Activated CD4-positive, CD25-positive, alpha-beta regulatory T cell treated with anti-CD3 and anti-CD28 coated beads, Interleukin-2, amount 50 U/mL, for 16 hours (primary cell): Measurements from ENCODE around the gene COLEC11.
"Not testable (repeated sequence)": the region's sequence is repeated elsewhere in the genome, so short reads cannot be mapped to it uniquely, and the experiment has no call there.

Source experiments
- DNase-seq: peaks from one replicate; pipeline ENCODE4 v3.0.0-alpha.2; 2020; ENCODE audit warnings: low read depth, low spot score

Gene COLEC11

GRCh38 chr2:3594493-3595281, at the start of gene COLEC11:
COLEC11 (plus strand) TSS chr2:3595112; CDS start chr2:3604341, 9,229 bp downstream.
- DNase-seq, result no peak

- no peak for DNase-seq
Measured at GRCh38 chr2:3545788-3546478, 49.0 kb upstream of the COLEC11 start.

DNA sequence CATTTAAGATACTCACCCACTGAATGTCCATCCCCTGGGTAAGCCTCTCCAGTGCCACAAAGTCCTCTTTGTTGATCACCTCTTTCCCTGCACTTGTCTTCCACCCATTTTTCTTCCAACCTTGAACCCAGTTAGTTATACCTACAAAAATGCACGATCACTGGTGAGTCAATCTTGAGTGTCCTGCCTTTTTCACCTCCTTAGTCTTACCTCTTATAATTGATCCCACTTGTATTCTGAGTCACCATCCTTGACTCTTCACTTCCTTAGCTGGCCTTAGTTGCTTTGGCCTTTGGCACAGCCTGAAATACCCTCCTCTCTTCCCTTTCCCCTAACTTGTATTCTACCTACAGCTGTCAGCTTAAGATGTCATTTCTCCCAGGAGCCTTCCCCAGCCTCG, 47.0 kb upstream of the COLEC11 start:
- DNase-seq, result no peak

- no peak for DNase-seq
Measured at GRCh38 chr2:3553946-3554345, 41.0 kb upstream of the COLEC11 start.

DNA sequence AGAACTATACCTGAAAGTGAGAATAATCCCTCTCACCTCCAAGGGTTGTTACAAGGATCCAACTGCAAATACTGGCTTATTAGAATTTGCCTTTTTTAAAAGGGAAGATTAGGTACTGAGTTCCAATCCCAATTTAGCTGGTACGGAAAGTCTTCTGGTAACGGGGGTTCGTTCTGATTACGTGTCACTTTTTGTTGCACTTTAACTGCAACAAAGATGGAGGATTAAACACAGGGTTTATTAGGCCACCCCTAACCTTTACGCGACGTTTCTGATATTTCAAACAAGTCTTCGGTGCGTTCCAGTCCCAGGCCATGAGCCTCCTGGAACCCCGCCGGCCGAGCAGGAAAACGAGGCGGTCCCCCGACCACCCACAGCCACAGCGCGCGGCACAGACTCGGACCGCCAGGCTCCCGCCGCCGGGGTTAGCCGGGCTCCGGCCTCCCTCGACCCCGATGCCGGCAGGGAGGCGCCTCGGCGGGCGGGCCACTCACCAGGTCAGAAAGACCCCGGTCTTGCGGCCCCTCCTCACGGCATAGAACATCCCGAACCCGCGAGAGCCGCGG, 37.2 kb upstream of the COLEC11 start:
- DNase-seq, result no peak

DNA sequence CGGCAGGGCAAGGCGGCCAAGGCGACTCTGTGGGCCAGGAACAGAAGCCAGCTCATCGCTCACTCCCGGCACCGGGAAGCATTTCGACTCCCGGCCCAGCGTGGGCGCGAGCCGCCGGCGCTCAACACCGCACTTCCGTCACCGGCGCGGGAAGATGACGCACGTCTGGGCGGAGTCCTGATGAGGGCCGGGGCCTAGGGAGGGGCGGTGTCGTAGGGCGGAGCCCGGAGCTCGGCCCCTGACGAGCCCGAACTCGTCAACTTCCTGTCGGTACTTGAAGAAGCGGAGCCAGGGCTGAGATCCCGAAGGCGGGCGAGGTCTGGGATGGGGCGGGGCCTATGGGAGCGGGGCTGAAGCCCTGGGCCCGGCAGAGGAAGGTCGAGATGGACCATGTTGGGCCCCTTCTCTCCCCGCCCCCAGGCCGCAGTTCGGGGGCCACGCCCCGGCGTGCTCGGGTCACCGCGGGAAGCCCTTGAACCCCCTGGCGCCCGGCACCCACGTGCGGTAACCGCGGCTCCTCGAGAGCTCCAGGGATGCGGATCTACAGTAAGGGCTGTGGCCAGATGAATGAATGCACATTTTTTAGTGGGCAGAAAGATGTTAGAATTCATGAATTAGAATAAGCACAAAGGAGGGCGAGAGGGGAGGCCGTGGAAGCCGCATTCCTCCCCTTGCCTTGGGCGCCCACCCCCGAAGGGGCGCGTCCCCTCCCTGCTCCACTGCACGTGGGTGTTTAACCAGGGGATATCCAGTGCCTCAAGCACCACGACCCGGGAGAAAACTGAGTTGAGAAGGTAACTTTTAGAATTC, 36.5 kb upstream of the COLEC11 start, which contains the start of gene RNASEH1:
RNASEH1 (minus strand) TSS at position 129 of the 810 bp plus-strand sequence; CDS start at position 56, 73 bp downstream.
- DNase-seq, result peak; percentile 97

DNA sequence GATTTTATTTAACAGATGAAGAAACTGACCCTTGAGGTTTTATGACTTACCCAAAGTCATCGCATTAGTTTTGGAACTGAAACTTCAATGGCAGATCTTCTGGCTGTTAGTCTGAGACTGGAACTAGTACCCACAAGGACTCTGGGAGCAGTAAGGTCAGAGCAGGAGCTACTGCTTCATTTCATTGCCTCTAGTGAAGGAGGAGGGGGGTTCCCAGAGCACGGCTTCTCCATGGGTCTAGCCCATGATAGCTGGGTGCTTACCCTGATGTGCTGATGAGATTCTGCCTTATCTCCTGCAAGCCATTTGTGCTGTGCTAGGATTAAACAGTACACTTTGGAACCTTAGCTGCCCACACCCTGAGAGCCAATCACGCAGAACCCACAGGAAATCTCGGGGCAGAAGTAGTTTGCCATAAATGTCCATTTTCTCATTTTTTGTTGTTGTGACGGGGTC, 31.4 kb upstream of the COLEC11 start:
- no peak for DNase-seq

DNA sequence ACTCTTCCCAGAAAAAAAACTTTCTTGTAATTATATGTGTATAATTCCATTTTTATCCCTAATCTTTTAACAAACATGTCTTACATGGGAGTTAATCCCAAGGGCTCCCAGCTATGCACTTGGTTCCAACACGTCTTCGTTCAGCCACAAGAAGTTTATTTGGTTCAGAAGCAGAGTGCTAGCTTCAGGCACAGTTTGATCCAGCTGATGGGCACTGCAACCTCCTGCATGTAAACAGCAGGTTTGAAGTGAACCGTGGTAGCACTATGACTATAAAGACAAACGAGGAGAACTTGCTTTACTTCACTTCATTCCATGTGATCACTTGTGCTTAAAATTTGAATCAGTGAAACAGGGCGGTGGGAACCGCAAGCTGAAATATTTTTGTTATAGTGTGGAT, 29.8 kb upstream of the COLEC11 start:
- DNase-seq, result no peak

GRCh38 chr2:3566806-3567205, 28.1 kb upstream of the COLEC11 start:
- DNase-seq, result no peak

DNA sequence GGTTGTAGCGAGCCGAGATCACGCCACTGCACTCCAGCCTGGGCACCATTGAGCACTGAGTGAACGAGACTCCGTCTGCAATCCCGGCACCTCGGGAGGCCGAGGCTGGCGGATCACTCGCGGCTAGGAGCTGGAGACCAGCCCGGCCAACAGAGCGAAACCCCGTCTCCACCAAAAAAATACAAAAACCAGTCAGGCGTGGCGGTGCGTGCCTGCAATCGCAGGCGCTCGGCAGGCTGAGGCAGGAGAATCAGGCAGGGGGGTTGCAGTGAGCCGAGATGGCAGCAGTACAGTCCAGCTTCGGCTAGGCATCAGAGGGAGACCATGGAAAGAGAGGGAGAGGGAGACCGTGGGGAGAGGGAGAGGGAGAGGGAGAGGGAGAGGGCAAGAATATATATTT, 25.3 kb upstream of the COLEC11 start:
- DNase-seq, result not testable (repeated sequence)

DNA sequence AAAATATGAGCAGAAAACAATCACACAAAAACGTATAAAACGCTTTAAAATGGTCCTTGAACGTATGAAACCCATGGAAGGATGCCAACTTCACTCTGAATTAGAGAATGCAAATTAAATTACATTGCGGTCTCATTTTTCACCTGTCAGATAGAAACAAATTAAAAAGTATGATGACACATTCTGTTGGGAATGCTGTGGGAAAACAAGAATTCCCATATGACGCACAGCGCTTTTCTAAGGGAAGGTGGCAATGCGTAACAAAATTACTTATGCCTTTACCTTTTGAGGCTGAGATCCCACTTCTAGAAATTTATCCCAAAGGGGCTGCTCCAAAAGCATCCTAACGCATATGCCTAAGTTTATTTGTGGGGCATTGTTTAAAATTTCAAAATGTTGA, 23.6 kb upstream of the COLEC11 start:
- no peak for DNase-seq

- no peak for DNase-seq
Measured at GRCh38 chr2:3572620-3573019, 22.3 kb upstream of the COLEC11 start.

- no peak for DNase-seq
Measured at GRCh38 chr2:3574155-3574554, 20.8 kb upstream of the COLEC11 start.

DNA sequence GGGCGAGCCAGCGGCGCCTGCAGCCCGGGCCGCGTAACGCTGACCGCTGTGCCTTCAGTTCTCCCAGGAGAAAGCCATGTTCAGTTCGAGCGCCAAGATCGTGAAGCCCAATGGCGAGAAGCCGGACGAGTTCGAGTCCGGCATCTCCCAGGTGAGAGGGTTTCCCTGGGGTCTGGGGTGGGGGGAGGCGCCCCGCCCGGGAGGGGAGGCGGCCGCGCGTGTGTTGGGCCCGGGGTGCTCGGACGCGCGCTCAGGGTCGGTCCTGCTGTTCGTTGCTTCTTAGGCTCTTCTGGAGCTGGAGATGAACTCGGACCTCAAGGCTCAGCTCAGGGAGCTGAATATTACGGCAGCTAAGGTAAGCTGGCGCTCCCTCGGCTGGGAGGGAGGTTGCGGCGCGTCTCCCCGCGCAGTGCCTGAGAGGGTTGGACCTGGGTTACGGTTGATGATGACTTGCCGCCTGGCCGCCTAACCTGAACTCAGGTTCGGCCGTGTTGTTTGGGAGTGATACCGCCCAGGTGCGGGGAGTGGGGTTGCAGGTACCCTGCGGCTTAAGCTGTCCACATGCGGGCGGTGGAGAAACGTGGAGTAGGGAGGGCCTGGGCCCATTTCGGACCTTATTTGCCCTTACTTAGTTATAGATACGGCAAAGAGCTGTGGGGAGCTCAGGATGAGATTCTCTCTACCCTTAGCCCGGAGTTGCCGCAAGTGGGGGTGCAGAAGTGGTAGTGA, 19.2 kb upstream of the COLEC11 start:
- peak; percentile 10 for DNase-seq

GRCh38 chr2:3576263-3576630, 18.7 kb upstream of the COLEC11 start:
- DNase-seq, result not testable (repeated sequence)

DNA sequence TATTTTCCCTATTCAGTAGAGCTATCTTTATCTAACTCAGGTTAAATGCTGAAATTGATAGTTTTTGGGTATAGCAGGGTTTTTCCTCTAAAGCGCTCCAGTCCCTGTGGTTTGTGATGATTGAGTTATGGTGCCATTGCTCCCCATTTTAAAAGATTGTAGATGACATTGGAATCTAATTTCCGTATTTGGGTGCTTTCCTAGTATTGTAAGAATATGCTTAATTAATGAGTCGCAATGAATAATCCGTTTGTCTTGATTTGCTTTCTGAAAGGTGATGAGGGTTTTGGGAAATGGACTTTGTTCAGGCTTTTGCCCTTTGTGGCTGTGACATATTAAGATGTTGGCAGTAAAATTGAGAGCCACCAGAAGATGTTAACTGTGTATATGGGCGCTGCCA, 15.9 kb upstream of the COLEC11 start:
- DNase-seq, result no peak

GRCh38 chr2:3580449-3580848, 14.5 kb upstream of the COLEC11 start:
- no peak for DNase-seq

GRCh38 chr2:3581367-3582262, 13.3 kb upstream of the COLEC11 start:
- DNase-seq, result no peak

DNA sequence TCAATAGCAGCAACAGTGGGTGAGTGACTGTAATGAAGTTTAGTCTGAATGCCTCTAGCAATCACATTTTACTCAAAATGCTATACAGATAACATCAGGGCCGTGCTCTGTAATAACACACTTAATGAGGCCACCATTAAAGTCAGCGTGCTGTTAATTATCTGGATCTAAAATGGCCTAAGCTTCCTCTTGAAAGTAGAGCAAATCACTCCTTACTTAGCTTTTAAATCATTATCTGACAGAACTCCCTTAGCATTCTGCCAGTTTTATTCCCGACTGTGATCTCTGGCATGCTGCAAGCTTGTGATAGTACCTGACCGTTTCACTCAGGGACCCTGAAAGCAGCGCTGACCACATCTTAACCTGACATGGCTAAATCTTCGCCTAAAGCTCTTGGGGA, 10.8 kb upstream of the COLEC11 start:
- no peak for DNase-seq

- no peak for DNase-seq
Measured at GRCh38 chr2:3584608-3585260, 10.2 kb upstream of the COLEC11 start.
